NOMO-1 (cell line): ENCODE measurements around the gene AP3B1.
"Not testable (repeated sequence)": the region's sequence is repeated elsewhere in the genome, so short reads cannot be mapped to it uniquely, and the experiment has no call there.

ENCODE experiments used
- DNase-seq, 2 experiments: peaks; one replicate each; lab custom pipeline; 2025; ENCODE audit not compliant: unreplicated experiment in 2 of 2; lab: John Stamatoyannopoulos, UW

Gene AP3B1

DNA sequence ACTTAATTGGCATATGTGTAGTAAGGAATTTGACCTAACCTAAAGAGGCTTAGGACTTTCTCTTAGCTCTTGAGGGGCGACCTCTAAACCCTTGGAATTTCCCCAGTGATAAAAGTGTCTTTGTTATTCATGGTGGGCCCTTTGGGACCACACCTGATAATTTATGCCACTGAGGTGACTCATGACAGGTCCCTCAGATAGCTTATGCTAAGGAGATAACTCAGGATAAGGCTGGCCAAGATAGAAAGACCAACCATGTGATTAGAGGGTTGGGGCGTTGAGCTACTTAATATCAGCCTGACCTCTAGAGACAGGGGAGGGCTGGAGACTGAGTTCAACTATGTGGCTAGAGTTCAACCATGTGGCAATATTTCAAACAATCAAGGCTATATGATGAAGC lies 218.1 kb downstream of the AP3B1 start:
- DNase-seq, result no peak

DNA sequence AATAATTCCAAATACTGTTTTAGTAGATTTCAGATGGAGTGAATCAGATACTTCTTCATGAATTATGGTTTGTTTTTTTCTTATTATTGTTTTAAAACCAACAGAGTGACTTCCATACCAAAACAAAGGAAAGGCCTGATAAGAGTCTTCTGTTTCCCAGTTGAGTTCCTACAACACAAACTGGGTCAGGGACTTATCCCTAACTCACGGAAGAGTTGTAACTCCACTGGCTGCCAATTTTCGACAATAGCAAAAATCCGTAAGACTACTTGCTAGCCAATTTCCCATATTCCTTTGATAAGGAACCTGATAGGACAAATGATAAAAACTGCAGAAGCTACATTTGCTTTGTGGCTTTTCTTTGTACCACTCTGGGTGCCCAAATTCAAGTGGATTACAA lies 219.2 kb downstream of the AP3B1 start:
- no peak for DNase-seq

GRCh38 chr5:78070691-78071090 lies 223.8 kb downstream of the AP3B1 start:
- not testable (repeated sequence) for DNase-seq

- not testable (repeated sequence) for DNase-seq
Observed at GRCh38 chr5:78067581-78067980, 226.9 kb downstream of the AP3B1 start.

GRCh38 chr5:78066722-78067121 lies 227.8 kb downstream of the AP3B1 start:
- DNase-seq, result not testable (repeated sequence)

DNA sequence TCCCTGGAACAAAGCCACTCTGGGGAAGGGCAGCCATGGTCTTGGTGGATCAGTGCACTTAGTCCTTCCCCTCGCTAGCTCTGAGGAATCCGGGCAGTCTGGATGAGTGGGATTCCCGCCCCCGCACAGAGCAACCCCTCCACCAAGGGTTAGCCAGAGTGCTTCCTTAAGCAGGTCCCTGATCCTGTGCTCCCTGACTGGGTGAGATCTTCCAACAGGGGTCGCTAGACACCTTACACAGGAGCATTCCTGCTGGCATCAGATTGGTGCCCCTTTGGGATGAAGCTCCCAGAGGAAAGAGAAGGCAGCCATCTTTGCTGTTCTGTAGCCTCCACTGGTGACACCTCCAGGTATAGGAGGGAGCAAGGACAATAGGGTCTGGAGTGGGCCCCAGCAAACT lies 228.8 kb downstream of the AP3B1 start:
- no peak for DNase-seq

GRCh38 chr5:78064941-78065472 lies 229.5 kb downstream of the AP3B1 start:
- no peak for DNase-seq

DNA sequence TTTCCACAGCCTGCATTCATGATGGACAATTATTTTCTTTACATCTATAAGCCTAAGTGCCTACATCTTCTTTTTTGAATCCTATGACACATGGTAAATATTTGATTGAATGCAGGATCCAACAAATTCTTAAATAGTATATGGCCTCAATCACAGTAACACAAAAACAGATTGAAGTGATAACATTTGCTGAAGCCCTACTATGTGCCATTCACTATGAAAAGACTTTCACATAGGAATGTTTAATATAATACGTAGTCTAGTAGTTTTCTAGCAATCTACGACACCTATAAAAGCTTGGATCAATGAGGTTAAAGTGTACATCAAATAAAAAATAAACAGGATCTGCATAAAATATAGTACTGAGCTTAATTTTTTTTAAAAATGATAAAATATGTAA lies 231.0 kb downstream of the AP3B1 start:
- DNase-seq, result no peak

DNA sequence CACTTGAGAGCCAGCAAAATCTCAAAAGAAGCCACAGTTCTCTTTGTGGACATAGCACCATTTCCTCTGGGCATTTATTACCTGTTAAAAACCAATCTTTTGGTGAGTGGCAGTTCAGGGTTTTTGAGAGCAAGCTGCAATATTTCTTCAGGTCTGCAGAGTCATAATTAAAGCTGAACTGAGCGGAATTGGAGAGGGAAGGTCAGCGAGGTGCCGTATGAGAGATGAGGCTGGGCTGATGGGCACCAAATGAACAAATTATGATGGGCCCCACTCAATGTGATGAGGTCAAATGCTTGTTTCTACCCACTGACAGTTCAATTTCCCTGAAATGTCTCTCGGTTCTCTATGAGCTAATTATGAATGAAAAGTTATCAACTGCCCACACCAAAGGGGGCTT lies 231.9 kb downstream of the AP3B1 start:
- no peak for DNase-seq

GRCh38 chr5:78060421-78060820 lies 234.1 kb downstream of the AP3B1 start:
- no peak for DNase-seq

DNA sequence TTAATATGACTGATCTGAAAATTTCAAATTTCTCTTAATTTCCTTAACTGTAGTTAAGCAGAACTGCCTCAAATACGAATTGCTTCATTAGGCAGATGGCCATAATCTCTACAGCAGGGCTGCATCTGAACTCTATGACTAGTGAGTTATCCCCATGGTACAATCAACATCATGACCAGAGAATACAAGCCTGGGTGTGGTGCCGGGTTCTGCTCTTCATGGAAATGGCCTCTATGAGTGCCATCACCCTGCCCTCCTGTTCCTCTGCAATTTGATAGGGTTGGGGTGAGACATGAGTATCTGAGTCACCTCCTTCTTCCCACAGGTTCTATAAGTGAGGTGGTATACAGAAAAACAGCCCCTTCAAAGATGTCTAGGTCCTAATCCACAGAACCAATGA lies 235.9 kb downstream of the AP3B1 start:
- DNase-seq, result no peak

DNA sequence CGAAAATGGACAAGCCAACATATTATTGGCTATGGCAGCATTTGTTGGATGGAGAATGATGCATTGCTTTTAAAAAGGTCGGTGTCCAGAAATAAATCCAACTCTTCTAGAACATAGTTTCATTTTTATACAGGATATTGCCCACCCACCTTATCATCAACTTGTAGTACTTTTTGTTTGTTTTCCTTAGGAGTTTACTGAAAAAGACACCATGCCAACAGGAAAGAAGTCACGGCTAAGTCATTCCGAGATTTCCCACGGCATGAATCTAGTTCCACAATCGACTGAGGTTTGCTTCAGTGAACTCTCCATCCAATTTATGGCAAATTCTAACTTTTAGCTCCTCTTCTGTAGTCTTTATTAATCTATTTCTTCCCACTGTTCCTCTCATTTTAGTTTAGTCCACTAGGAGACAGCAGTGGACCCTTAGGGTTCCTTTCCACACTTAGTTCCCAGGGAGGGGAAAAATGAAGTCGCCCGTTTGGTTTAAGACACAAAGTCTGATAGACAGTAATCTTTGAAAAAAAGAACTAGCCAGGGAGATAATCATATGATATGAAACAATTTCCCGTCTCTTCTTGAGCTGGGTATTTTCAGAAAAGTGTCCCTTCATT lies 237.5 kb downstream of the AP3B1 start:
- DNase-seq, result no peak

GRCh38 chr5:78056053-78056452 lies 238.4 kb downstream of the AP3B1 start:
- no peak for DNase-seq

GRCh38 chr5:78050888-78051287 lies 243.6 kb downstream of the AP3B1 start:
- no peak for DNase-seq

GRCh38 chr5:78046823-78047222 lies 247.7 kb downstream of the AP3B1 start:
- not testable (repeated sequence) for DNase-seq

DNA sequence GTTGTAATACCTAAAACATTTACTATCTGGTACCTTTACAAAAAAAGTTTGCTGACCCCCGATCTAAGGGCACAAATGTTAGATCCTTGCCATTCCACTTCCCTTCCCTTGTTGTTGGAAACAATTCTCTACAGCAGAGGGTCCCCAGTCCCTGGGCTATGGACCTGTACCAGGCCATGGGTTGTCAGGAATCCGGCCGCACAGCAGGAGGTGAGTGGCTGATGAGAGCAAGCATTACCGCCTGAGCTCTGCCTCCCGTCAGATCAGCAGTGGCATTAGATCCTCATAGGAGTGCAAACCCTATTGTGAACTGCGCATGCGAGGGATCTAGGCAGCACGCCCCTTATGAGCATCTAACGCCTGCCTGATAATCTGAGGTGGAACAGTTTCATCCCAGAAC lies 248.5 kb downstream of the AP3B1 start:
- no peak for DNase-seq

- no peak for DNase-seq
Observed at GRCh38 chr5:78041805-78042204, 252.7 kb downstream of the AP3B1 start.

- no peak for DNase-seq
Observed at GRCh38 chr5:78025540-78025939, 269.0 kb downstream of the AP3B1 start.

GRCh38 chr5:78019744-78020143 lies 274.8 kb downstream of the AP3B1 start:
- no peak for DNase-seq

DNA sequence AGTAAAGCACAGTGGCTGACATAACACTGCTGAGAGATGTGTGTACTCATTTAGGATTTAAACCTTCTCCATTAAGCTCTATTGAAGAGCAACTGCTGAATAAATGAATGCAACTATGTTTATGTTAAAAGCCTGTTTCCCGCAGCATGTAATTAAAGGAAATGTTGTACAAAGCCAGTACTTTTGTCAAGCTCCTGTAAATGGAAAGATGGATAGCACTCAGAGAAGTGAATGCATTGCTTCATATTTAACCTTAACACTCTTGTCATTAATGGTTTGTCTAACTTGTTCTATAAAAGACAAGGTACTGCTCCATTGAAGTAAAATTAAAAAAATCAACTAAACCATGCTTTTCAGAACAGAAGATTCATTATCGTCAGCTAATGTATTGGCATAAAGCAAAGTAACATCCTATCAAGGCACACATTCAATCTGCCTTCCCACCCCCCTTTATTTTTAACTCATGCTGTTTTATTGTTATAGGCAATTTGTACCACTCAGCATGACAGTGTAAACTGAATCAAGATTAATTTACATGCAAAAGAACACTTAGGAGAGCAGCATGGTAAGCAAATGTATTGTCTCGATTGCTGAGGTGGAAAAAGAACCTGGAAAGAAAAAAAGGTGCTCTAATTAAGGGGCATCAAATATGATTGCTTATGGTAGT lies 277.5 kb downstream of the AP3B1 start:
- no peak for DNase-seq

DNA sequence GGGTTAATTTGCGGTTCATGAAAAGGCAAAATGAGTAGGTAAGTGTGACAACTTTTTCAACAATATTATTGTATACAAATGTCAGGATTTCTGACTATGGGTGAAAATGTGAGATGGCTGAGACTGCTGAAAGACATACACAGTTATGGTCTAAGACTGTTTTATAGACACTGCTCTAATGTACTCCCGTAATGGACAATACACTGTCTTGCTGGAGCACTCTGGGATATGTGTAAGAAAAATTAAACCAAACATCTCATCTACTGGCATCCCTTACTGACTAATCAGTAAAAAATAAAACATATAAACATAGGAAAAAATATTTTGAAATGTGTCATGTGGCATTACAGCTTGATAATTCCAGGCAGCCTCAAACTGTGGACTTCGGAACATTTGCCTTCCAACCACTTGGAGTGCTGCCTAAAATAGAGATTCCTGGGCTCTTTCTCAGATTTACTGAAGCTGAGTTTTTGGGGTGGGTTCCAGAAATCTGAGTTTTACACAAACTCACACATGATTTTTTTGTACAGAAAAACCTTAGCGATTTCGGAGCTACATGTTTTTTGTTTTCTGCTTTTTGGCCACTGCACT lies 284.5 kb downstream of the AP3B1 start:
- DNase-seq, result no peak

- peak; percentile 31 to 74 for DNase-seq
Observed at GRCh38 chr5:78008356-78008967, 286.0 kb downstream of the AP3B1 start.
